Stromal cell of bone marrow (primary cell): ENCODE measurements around the gene P2RY1.

Experiments
- DNase-seq: peaks from one replicate; pipeline ENCODE4 v3.0.0-alpha.2; 2012; ENCODE audit warnings: low read depth

The P2RY1 gene, protein sequence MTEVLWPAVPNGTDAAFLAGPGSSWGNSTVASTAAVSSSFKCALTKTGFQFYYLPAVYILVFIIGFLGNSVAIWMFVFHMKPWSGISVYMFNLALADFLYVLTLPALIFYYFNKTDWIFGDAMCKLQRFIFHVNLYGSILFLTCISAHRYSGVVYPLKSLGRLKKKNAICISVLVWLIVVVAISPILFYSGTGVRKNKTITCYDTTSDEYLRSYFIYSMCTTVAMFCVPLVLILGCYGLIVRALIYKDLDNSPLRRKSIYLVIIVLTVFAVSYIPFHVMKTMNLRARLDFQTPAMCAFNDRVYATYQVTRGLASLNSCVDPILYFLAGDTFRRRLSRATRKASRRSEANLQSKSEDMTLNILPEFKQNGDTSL

DNA sequence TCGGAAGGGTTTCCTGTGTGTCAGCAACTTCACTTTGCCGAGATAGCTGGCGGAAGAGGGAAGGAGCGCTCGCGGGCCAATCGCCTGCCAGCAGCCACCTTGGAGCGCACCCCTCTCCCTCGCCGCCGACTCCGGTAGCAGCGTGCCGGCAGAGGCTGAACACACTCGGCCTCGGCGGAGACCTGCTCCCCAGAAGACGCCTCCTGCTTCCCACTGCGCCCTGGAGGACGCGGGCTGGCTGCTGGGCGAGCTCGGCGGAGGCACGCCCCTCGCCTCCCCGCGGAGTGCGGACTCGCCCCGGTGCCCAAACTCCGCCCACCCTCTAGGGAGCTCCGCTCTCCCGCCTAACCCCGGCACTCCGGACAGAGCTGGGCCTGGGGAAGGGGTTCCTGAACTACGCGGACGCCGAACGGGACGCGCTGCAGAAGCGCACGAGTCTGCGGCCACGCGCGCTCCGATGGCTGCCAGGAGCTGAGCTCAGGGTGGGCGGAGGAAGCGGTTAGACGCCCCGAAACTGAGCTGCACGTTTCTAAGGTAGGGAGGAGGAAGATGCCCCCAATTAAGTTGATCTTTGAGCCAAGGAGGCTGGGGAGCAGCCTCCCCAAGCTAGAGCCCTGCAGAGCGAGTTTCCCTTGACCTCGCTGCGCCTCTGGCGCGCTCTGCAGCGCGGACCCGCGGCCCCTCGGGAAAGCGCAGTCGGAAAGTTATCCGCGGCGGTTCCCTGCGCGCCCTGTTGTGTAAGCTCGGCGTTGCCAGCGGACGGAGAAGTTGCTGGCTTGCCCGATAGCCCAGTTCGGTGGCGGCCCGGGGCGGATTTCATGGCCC lies at the start of gene P2RY1:
Gene P2RY1 (plus strand): TSS at position 356 of the 825 bp plus-strand sequence. CDS start 652 bp downstream, outside the sequence.
- DNase-seq = no peak

DNA sequence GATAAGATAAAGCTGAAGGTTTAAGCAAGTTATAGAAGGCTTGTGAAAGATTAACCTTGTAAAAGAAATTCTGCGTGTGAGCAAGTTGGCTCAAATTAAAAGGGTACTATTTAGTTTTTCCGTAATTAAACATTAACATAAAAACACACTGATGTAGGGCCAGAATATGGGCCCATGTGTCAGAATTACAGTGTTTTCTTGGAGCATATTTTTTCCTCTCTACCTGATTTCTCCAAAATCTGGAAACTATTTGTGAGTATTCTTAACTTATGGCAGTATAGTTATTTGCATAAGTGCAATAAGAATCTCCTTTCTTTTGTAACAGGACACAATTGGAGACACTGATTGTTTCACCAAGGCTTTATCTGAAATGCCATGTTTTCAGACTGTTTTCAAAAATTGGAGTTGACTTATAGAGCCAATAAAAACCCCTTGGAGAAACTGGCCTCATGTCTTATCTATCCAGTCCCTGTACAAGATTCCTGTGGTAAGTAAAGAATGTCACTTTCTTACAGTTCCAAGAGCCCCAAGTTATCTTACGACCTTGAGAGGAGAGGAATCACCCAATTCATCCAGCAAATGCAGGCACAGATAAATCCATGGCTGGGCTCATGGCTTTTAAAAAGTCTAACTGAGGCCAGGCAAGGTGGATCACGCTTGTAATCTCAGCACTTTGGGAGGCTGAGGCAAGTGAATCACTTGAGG lies 47.8 kb upstream of the P2RY1 start:
- DNase-seq = no peak

DNA sequence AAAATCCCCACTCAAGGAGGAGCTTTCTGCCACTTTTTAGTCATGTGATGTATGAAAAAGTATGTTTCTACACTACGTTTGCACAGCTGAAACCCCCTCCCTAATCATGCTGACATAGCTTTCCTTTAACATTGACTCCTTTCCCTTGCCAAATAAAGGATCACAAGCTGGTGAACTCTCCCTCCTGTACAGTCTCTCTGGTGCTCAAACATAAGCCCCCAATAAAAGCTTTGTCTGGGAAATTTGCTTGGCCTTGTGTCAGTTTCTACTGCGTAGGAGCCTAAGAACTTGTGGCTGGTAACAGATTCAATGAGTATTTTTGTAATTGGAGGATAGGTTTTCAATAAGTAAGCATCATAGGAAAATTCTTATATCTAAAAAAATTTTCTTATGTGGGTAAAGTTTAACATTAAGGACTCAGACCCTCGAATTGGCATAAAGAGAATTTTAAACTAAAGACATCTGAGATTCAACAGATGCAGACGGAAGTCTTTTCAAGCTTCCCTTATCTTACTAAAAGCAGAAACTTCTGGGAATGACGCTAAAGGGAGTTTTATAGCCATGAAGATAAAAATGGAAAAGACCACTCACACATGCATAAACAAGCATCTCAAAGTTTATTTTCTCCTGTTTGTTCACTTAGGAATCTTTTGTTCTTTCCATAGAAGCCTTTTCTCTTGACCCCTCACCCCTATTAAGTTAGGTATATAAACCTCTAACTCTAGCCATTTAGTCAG lies 44.1 kb upstream of the P2RY1 start:
- DNase-seq = no peak

DNA sequence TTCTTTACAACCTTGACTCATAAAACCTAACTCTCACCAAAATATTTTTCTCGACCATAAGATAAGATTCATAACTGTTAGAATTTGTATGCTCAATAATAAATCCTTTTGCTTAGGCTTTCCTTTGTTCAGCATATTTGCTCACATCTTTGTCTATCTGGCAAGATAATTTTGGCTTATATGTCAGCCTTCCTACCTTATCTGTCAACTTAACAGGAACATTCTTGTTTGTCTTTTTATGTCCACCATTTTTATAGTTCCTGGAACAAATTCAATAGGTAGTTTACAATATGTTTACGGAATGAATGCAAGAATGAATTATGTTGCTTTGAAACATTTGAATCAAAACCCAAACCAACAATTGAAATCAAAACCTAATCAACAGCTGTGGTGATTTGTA lies 41.0 kb upstream of the P2RY1 start:
- no peak for DNase-seq

DNA sequence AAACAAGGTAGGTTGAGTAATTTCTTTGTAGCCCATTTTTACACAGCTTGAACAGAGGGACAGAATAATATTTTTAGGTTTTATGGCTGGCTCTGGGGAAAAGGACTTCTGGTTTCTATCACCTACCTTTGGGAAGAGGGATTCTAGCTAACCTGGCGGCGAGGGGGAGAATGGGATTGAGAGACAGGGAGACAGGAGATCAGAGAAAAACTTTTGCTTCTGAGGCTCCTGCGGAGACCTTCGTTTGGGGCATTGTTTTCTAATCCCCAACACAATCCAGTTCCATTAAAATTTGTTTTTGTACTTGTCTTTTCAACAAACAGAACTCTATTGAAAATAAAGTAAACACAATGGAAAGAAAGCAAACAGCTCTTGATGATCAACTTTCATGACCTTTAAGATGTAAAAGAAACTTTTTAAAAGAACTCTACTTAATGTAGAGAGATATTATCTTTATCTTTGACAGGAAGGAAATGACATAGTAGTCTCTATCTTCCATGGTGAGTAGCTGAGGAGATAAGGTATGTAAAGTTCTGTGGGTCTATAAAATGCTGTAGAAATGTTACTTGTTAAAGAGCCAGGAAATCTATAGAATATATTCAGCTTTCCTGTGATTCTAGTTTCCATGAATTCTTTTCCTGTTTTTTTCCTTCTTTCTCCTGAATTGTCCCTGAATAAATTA lies 37.0 kb upstream of the P2RY1 start:
- no peak for DNase-seq

DNA sequence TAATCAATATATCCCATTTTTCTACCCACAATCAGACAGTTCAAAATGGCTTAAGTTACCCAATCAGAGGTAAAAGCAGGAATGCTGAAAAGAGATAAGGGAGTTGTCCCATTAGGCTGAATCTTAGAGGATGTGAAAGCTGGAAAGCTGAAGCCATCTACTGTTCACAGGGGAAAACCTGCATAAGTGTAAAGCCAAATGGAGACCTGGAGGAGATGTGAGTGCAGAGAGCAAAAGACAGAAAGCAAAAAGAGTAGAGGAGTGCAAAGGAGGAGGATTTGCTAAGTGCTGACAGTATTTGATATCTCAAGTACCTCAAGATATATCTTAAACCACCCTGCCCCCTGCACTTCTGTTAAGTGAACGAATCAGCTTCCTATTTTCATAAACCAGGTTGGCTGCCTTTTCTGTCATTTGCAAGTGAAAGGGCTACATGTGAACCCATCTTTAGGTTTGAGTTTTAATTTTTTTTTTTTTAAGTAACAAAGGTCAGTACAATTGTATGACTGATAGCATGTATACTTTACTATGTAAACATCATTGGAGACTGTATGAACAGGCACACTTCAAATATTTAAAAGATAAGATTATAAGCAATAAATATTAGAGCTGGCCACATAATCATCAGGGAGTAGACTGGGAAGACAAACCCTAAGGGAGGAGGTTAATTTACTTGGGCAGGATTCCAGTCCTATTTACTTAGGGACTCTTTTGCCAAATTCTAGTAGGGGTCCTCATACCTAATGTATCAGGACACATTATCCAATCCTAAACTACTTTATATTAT lies 22.8 kb upstream of the P2RY1 start:
- no peak for DNase-seq

DNA sequence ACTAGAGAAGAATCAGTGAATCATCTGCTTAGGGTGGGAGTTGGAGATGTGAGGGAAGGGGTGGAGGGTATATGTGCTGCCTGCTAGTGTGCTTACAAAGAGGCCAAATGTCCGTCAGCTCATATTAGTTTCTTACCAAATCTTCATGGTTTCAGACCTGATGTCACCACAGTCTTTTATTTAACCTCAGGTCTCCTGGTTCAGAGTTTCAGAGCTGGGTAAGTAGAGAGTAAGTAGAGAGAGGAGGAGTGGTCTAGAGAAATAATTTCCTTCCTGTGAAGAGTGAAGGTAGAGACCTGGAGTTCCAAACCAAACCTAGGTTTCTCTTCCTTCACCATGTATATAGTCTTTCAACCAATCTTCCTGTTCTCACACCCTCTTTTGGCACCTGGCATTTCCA lies 17.5 kb upstream of the P2RY1 start:
- no peak for DNase-seq

DNA sequence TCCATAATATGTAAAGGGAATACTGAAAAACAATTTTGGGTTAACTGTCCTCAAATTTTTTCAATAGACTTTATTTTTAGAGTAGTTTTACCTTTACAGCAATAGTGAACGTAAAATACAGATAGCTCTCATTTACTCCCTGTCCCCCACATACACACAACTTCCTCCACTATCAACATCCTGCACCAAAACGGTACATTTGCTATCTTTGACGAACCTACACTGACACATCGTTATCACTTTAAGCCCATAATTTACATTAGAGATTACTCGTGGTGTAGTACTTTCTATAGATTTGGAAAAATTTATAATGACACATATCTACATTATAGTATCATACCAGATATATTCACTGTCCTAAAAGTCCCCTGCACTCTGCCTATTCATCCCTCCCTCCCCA lies 16.9 kb upstream of the P2RY1 start:
- DNase-seq = no peak

DNA sequence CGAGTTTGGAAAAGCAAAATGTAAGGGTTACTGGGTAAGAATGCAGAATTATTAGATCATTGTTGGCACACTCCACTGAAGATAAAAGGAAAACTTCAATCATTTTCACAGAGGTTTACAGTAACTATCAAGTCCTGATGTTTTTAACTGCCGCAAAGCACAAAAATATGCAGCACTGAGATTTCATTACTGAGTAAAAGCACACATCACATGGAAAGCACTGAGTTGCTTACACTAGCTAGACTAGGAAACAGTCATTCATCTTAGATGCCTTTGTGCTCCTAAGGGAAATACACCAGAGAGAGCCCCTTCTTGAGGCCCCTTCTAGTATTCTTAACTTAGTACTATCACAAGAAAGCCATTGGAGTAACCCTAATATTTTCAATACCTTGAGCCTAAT lies 11.8 kb upstream of the P2RY1 start:
- DNase-seq = no peak

DNA sequence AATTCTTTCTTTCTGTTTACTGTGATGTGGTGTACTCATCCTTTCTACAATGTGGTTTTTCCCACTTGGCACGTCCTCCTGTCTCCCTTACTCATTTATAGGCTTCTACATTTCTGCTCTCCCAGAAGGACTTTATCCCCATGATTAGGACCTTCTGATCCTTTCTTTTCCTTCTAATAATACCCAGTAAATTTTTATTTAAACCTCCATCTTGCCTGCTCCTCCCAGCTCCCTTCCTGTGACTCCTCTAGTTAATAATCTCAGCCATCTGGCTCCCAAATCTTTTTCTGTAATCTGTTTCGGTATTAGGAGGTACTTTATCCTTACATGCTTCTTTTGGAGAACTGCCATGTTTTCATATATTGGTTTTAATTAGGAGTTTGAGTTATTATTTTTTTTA lies 11.2 kb upstream of the P2RY1 start:
- no peak for DNase-seq

DNA sequence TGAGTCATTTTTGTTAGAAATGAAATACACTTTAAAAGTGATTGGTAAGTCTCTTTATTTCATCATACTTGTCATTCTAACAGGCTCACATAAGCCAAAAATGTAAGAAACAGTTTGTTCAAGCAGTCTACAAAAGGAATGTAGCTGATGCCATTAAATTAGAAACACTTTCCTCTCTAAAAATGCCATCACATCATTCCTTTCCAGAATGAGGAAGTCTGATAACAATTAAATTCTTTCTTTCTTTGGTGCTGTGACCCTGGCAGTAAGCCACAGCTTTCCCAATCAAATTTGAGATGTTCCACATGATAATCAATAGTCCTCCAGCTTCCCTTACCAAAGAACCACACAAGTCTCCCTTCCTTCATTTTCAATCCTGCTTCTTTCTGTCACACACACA lies 9.4 kb upstream of the P2RY1 start:
- no peak for DNase-seq

DNA sequence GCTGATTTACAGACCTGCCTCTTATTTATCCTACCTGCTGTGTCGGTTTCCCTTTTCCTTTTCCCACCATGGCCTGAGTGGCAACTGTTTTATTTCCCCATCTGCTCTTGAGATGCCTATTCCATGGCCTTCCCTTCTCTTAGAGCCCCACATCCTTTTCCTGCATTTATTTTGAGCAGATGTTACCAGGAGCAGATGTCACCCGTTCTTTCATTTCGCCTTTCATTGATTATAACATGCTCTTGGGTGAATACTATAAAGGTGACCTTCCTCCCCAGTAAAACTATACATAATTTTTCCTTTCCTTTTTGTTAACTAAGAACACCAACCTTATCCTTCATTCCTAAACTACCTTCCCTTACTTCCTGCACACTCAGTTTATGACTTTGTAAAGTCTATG lies 8.5 kb upstream of the P2RY1 start:
- no peak for DNase-seq

DNA sequence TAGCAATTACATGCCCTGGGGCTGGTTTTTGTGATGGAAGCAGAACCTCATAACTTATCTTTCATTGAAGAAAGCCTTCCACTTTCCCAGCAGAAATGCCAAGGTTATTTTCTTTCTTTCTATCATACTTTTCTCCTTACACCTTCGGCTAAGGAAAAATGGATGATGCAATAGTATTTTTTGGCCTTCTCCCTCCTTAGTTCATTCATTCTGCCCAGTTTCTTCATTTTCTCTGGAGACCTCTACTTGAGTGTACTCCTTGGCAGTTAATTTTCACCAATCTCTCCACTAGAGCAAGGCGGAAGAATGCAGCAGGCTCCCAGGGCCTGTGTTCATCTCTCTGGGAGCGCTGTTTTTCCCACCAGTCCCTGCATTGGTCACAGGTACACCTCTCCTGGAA lies 7.6 kb upstream of the P2RY1 start:
- DNase-seq = no peak

DNA sequence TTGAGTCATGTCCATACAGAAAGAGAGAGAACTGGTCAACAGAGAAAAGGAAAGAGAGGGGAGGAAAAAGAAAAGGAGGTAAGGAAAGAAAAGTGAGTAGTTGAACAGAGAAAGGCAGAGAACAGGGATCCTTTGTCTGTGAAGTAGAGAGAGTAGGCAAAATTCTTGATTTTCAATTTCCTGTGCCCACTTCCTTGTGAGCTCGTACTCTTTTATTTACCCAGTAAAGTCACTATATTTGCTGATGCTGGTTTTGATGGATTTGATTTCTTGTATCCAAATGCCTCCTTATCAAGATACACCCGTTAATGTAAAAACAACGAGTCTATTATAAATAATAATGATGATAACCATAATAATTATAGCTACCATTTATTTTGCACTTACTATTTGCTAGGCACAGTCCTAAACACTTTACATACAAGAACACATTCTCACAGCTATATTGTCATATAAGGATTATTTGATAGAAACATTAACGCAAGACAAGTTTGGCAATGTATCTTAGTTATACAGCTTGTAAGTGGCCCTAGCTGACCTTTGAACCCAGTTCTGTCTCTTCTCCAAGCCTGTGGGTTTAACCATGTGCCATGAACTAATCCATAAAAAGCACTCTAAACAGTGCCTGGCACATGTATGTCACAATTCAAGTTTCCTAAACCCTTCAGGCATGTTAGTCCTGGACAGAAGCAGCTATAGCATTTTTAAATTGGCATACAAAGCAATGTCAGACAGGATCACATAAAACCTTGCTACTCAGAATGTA lies 6.7 kb upstream of the P2RY1 start:
- DNase-seq = no peak

DNA sequence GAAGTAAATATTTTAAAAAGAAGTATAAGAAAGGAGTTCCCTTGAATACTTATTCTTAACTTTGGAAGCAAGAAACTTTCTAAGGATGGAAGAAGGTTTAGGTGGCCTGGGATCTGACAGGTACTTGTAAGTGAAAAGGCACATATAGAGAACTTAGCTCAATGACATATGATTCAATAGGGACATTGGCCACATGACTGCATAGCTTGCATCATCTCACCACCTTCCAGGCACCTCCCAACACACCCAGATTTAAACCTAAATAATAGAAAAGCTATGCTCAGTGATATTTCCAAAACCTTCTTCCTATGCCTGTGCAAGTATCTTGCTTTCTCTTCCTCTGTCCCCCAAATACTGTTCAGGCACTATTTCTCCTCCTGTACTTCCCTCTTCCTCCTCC lies 4.7 kb upstream of the P2RY1 start:
- no peak for DNase-seq

DNA sequence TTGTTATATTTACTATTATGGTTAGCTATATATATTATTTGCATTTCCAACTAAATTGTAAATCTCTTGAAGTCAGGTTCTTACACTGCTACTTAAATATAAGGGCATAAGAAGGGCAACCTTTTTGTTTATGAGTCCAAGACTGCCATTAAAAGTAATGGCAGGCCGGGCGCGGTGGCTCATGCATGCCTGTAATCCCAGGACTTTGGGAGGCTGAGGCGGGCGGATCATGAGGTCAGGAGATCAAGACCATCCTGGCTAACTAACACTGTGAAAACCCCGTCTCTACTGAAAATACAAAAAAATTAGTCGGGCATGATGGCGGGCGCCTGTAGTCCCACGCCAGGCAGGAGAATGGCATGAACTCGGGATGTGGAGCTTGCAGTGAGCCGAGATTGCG lies 2.9 kb upstream of the P2RY1 start:
- no peak for DNase-seq

DNA sequence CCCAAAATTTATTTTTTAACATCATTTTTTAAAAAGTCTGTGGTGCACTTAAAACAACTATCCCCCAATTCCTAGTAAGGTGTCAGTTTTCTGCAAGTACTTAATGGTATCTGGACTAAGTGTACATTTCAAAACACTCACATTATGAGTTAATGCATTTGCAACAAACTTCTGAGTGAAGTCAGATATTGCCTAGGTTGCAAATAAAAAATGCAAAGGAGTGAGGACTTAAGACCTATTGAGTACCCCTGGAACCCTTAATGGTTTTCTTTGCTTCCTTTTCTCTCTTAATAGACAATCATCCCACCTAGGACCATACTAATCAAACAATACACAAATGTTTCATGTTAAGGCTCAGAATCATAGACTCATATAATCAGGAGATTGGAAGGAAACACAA lies 1.8 kb upstream of the P2RY1 start:
- no peak for DNase-seq

DNA sequence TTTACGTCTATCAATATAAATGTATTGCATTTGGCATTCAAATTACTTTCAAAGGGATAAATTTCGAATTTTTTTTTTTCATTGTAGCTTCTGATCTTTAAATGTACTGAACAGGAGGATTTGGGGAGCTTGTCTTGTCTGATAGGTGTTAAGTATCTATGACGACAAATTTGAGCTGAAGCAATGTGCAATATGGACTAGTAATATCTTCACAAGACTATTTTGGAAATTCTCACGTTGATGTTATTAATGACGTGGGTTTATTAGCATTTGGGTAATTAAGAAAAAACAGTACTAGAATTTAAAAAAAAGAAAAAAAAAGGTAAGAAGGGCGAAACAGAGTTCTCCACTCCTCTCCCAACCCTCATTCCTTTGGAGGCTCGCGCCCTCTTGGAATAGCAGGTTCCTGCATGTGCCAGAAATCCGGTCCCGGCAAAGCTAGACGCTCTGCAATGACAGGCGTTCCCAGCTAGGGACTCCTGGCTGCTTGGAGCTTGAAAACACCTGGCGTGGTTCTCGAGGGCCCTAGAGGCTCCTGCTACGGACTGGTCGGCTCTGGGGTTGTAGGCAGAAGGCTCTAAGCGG lies 648 bp upstream of the P2RY1 start:
- DNase-seq = no peak

DNA sequence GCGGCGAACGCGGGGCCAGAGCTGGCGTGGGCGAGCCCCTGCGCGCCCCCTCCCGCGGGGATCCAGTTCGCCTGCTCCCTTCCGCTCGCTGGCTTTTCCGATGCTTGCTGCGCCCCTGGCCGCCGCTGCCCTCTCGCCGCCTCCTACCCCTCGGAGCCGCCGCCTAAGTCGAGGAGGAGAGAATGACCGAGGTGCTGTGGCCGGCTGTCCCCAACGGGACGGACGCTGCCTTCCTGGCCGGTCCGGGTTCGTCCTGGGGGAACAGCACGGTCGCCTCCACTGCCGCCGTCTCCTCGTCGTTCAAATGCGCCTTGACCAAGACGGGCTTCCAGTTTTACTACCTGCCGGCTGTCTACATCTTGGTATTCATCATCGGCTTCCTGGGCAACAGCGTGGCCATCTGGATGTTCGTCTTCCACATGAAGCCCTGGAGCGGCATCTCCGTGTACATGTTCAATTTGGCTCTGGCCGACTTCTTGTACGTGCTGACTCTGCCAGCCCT lies 721 bp downstream of the P2RY1 start:
- DNase-seq = no peak
